ENCODE data around the gene FAM81B.

GRCh38 chr5:95374061-95374460 is 17.1 kb upstream of the FAM81B start:
- TF ChIP-seq CTCF (IDR thresholded peaks at IDR 0.05; ENCODE audit: insufficient read depth, low read length, poor library complexity, severe bottlenecking) (no peak), EZH2phosphoT487 (conservative IDR thresholded peaks at IDR 0.05; ENCODE audit: low read length) (no peak)
